GM12891 (cell line): ENCODE measurements around the gene GRK1.

ENCODE experiments used
- POLR2AphosphoS5 ChIP-seq: IDR thresholded peaks from 2 replicates; pipeline ENCODE4 v1.6.1; 2011; ENCODE audit warnings: low read depth, low read length, control low read depth
- TAF1 ChIP-seq: IDR thresholded peaks from 2 replicates; pipeline ENCODE4 v1.6.1; 2011; ENCODE audit warnings: low read depth, low read length, control low read depth

DNA sequence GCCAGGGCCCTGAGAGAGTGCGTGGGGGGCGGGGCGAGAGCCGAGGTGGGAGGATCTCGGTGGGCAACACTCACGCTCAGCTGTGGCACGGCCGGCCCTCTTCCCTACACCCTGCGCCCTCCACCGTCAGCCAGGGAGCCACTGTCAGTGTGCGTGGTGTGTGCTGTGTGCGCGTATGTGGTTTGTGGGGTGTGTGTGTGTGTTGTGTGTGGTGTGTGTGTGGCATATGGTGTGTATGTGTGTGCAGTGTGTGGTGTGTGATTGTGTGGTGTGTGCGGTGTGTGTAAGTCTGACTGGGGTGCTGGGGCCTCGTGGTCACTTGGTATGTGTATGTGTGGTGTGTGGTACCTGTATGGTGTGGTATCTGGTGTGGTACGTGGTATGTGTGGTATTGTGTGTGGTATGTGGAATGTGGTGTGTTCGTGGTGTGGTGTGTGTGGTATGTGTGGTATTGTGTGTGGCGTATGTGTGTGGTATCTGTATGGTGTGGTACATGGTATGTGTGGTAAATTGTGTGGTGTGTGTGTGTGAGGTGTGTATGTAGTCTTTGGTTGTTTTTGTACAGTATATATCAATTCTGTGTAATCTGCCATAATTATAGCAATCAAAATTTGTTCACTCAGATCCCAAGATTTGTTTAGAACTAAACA, 5.1 kb downstream of the GRK1 start:
- TF ChIP-seq TAF1 (no peak), POLR2AphosphoS5 (no peak)
